HAP-1 (cell line): ENCODE measurements around the gene TMEM91.
"Not testable (repeated sequence)": the region's sequence is repeated elsewhere in the genome, so short reads cannot be mapped to it uniquely, and the experiment has no call there.

Source experiments
- DNase-seq, 2 experiments: peaks; one replicate each; pipeline ENCODE4 v3.0.0-alpha.2; 2016 to 2020; ENCODE audit warnings: low spot score in 2 of 2
- H3K27me3 ChIP-seq: fragments of 250-450 bp; sonication (Bioruptor Pico); 2 replicates; pipeline ENCODE4 v1.5.1; 2020; ENCODE audit warnings: low read depth, mild to moderate bottlenecking, moderate library complexity
- H3K36me3 ChIP-seq: fragments of 250-450 bp; sonication (Bioruptor Pico); replicated peaks from 2 replicates; pipeline ENCODE4 v1.5.1; 2020; ENCODE audit warnings: mild to moderate bottlenecking
- H3K4me1 ChIP-seq: fragments of 250-450 bp; sonication (Bioruptor Pico); 2 replicates; pipeline ENCODE4 v1.5.1; 2020; ENCODE audit warnings: mild to moderate bottlenecking
- H3K4me3 ChIP-seq: fragments of 250-450 bp; sonication (Bioruptor Pico); 2 replicates; pipeline ENCODE4 v1.5.1; 2020; ENCODE audit warnings: mild to moderate bottlenecking, moderate library complexity
- H3K9me3 ChIP-seq: fragments of 250-450 bp; sonication (Bioruptor Pico); 2 replicates; pipeline ENCODE4 v1.5.1; 2020; ENCODE audit warnings: mild to moderate bottlenecking, moderate library complexity
- in situ Hi-C: fragments of 300-500 bp; cut with MboI; formaldehyde crosslinking; loops from 3 replicates; pipeline ENCODE4 v1.14.3; 2020; ENCODE audit warnings: low sequenced_read_pairs, inconsistent platforms, mixed read lengths

TMEM91 gene

DNA sequence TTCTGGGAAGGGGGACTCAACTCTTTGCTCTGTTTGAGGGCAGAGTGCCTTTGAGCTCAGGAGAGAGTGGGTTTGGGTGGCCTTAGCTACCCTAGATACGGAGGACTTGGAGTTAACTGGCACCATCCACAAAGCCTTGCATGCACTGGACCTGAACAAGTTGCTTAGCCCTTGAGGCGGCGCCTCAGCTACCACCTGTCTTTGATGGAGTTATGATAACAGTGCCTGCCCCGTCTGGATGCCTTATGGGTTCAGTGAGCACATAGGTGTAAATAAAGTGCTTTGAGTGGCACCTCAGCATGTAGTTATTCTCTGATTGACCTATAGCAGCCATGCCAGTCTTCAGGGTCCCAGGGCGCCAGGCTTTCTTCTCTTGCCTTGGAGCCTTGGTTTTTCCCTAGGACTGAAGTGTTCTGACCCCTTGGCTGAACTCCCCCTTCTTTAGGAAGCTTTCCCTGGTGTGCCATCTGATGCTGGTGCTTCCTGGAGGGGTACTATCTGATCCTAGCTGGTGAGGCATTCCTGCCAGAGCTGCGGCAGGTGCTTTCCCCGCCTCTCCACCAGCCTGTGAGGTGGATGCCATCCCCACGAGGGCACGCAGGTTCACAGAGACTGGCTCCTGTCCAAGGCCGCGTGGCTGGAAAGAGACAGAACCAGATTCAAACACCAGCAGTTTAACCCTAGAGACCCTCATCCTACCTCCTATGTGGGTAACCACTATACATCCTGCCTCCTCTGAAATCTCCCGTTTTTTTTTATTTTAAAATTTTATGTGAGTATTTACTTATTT lies 27.0 kb downstream of the TMEM91 start:
- DNase-seq = no peak
- Histone ChIP-seq H3K36me3 (no peaks in the 10 kb centered on the region), H3K27me3 (no peaks in the 10 kb centered on the region), H3K9me3 (no peaks in the 10 kb centered on the region), H3K4me1 (peaks cover 3% of the 10 kb centered on the region; the same call in 1 of the 2 replicates), H3K4me3 (no peak overlapping the region)
- in situ Hi-C loops = no loop called here

DNA sequence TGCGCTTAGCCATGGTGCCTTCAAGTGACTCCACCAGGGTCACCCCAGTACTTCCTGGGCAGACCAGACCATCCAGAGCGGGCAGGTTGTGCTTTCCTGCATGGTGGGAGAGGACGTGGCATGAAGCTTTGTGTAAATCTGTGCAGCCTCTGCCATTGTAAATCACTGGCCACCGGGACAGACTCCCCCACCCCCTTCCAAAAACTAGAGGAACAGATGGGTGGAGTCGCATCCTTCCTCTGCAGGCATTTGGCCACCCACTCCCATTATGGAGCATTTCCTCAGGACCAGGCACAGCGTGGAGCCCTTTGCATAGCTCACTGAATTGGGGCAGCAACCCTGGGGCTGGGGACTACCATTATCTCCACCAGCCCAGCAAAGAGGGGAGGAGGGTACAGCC lies 29.4 kb downstream of the TMEM91 start:
- Histone ChIP-seq H3K9me3 (no peaks in the 10 kb centered on the region), H3K4me1 (no peaks in the 10 kb centered on the region), H3K4me3 (no peak overlapping the region)

DNA sequence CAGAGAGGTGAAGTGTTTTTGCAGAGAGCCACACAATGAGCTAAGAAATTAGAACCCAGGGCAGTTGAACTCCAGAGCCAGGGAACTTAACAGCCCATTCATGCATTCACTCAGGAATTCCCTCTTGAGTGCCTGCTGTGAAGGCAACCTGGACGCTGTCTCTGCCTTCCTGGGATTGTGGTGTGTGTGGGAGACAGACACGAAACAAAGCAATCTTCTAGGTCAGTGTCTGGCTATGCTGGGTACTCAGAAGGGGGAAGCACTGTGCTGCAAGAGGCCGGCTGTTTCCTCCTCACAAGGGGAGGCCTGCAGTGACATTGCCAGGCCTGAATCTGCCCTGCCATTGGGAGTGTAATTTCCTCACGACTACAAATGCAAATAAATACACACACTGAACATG lies 30.9 kb downstream of the TMEM91 start:
- Histone ChIP-seq H3K4me1 (no peaks in the 10 kb centered on the region), H3K36me3 (no peaks in the 10 kb centered on the region), H3K27me3 (no peaks in the 10 kb centered on the region), H3K9me3 (no peaks in the 10 kb centered on the region), H3K4me3 (no peak overlapping the region)
- no peak for DNase-seq
- in situ Hi-C loops = no loop called here

More for the DNA sequence above, 29.4 kb downstream of the TMEM91 start:
- DNase-seq = no peak
- Histone ChIP-seq H3K27me3 (no peaks in the 10 kb centered on the region), H3K36me3 (no peaks in the 10 kb centered on the region)
- in situ Hi-C loops = no loop called here

DNA sequence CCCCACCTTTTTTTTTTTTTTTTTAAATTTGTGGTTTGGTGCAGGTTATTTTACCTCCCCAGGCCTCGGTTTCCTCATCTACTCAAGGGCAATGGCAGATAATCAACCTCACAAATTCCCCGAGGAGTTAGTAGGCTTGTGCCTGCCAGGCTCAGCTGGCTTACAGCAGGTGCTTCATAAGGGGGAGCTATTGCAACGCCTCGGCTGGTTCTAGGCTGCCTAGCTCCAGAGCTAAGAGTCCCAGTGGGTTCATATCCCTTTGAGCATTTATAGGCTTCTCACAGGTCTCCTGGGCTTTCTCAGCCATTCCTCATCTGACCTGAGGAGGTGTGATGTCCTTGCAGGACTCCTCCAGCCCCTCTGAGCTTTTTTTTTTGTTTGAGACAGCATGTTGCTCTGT lies 31.9 kb downstream of the TMEM91 start:
- H3K36me3 ChIP-seq = no peaks in the 10 kb centered on the region
- H3K27me3 ChIP-seq = no peaks in the 10 kb centered on the region
- H3K4me3 ChIP-seq = no peak overlapping the region
- H3K9me3 ChIP-seq = no peaks in the 10 kb centered on the region
- no peak for DNase-seq
- in situ Hi-C loops = no loop called here
- H3K4me1 ChIP-seq = no peaks in the 10 kb centered on the region

- not testable (repeated sequence) for H3K4me1 ChIP-seq
These were observed 32.5 kb downstream of the TMEM91 start for GRCh38 chr19:41408846-41409245.

GRCh38 chr19:41409288-41409687 lies 33.0 kb downstream of the TMEM91 start:
- DNase-seq = no peak
- Histone ChIP-seq H3K36me3 (no peaks in the 10 kb centered on the region), H3K4me3 (no peak overlapping the region), H3K27me3 (no peaks in the 10 kb centered on the region), H3K9me3 (no peaks in the 10 kb centered on the region), H3K4me1 (no peaks in the 10 kb centered on the region)
- in situ Hi-C loops = no loop called here

More at GRCh38 chr19:41408846-41409245, 32.5 kb downstream of the TMEM91 start:
- H3K4me3 ChIP-seq, H3K27me3 ChIP-seq, in situ Hi-C loops, H3K9me3 ChIP-seq, DNase-seq, H3K36me3 ChIP-seq: not testable (repeated sequence)

- H3K9me3 ChIP-seq = no peaks in the 10 kb centered on the region
- in situ Hi-C loops = no loop called here
- no peaks in the 10 kb centered on the region for H3K27me3 ChIP-seq
- no peaks in the 10 kb centered on the region for H3K4me1 ChIP-seq
- H3K4me3 ChIP-seq = no peak overlapping the region
- no peaks in the 10 kb centered on the region for H3K36me3 ChIP-seq
- DNase-seq = no peak
These were observed 34.2 kb downstream of the TMEM91 start for GRCh38 chr19:41410336-41411054.

- in situ Hi-C loops = no loop called here
- no peaks in the 10 kb centered on the region for H3K4me1 ChIP-seq
- no peak overlapping the region for H3K4me3 ChIP-seq
These were observed 35.0 kb downstream of the TMEM91 start for GRCh38 chr19:41411100-41411967.

GRCh38 chr19:41411968-41412265 lies 35.6 kb downstream of the TMEM91 start:
- in situ Hi-C loops = no loop called here
- Histone ChIP-seq H3K36me3 (no peaks in the 10 kb centered on the region), H3K4me3 (no peak overlapping the region), H3K27me3 (no peaks in the 10 kb centered on the region), H3K9me3 (no peaks in the 10 kb centered on the region), H3K4me1 (no peaks in the 10 kb centered on the region)
- no peak for DNase-seq

More at GRCh38 chr19:41411100-41411967, 35.0 kb downstream of the TMEM91 start:
- H3K36me3 ChIP-seq = no peaks in the 10 kb centered on the region
- no peaks in the 10 kb centered on the region for H3K27me3 ChIP-seq
- no peak for DNase-seq
- H3K9me3 ChIP-seq = no peaks in the 10 kb centered on the region

DNA sequence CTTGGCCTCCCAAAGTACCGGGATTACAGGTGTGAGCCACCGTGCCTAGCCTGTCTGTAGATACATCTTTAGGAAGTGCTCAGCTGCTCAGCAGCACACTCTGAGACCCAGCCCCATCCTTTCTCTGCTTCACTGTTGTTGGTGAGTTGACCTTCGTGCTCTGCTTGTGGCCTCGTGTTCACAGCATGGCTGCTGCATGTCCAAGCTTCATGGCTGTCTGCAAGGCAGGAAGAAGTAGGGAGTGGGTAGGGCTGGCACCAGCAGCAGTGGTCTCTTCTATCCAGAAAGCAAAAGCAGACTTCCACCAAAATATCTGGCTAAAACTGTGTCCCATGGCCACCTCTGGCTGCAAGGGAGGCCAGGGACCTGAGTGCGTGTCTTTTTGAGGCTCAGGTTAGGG lies 36.6 kb downstream of the TMEM91 start:
- Histone ChIP-seq H3K27me3 (no peaks in the 10 kb centered on the region), H3K36me3 (no peaks in the 10 kb centered on the region), H3K4me1 (no peaks in the 10 kb centered on the region), H3K4me3 (no peak overlapping the region), H3K9me3 (no peaks in the 10 kb centered on the region)
- in situ Hi-C loops = no loop called here
- no peak for DNase-seq

DNA sequence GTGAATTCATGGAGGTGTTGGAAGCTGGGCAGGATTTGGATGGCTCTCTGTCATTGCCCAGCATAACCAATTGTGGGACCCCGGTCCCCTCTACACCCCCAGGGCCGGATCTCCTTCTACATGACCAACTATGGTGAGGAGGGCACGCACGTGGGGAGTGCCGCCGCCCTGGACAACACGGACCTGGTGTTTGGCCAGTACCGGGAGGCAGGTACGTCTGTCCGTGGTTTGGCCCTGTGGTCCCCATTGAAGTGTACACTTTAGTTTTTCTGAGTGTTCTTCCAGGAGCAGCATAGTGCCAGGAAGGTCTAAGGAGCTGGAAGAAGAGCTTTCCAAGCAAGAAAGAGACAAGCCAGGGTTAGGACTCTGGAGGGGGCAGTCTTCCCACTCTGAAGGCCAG lies 37.6 kb downstream of the TMEM91 start:
- H3K4me3 ChIP-seq = no peak overlapping the region
- H3K9me3 ChIP-seq = no peaks in the 10 kb centered on the region
- in situ Hi-C loops = no loop called here
- H3K4me1 ChIP-seq = no peaks in the 10 kb centered on the region
- no peaks in the 10 kb centered on the region for H3K27me3 ChIP-seq
- DNase-seq = no peak
- H3K36me3 ChIP-seq = peaks cover 3% of the 10 kb centered on the region; the same call in 1 of the 2 replicates

DNA sequence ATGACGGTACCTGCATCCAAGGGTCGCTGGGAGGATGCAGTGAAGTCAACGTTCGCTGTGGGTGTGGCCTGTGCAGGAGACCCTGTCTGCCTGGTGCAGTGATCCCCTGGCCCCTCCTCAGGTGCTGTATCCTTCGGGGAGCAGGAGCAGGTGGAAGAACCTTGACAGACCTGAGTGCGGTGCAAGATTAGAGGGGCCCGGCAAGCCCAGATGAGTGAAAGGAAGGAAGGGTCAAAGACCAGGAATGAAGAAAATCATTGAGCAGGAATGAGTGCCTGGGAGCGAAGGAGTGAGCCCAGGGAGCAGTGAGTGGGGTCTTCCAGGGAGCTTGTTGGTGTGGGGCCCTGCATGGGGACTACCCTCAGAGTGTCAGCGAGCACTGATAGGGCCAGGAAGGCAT lies 38.1 kb downstream of the TMEM91 start:
- H3K4me1 ChIP-seq = no peaks in the 10 kb centered on the region
- no peak overlapping the region for H3K4me3 ChIP-seq
- H3K27me3 ChIP-seq = no peaks in the 10 kb centered on the region
- peaks cover 7% of the 10 kb centered on the region for H3K36me3 ChIP-seq
- in situ Hi-C loops = no loop called here
- DNase-seq = no peak
- H3K9me3 ChIP-seq = no peaks in the 10 kb centered on the region

GRCh38 chr19:41415154-41415571 lies 38.8 kb downstream of the TMEM91 start:
- peaks cover 10% of the 10 kb centered on the region for H3K36me3 ChIP-seq
- H3K27me3 ChIP-seq = no peaks in the 10 kb centered on the region
- no peaks in the 10 kb centered on the region for H3K4me1 ChIP-seq
- DNase-seq = no peak
- H3K4me3 ChIP-seq = no peak overlapping the region
- no peaks in the 10 kb centered on the region for H3K9me3 ChIP-seq
- in situ Hi-C loops = no loop called here

GRCh38 chr19:41416194-41416674 lies 39.9 kb downstream of the TMEM91 start:
- in situ Hi-C loops = no loop called here
- peaks cover 10% of the 10 kb centered on the region for H3K36me3 ChIP-seq
- H3K27me3 ChIP-seq = no peaks in the 10 kb centered on the region
- no peak for DNase-seq
- no peak overlapping the region for H3K4me3 ChIP-seq
- H3K9me3 ChIP-seq = no peaks in the 10 kb centered on the region
- H3K4me1 ChIP-seq = no peaks in the 10 kb centered on the region
